ENCODE data around the gene KRTAP2-1. TPM values are rescaled to one million over a fixed set of nuclear protein-coding genes. Genes with fewer than 3 reads are reported as not detected.

KRTAP2-1 gene
- total and polyA plus RNA-seq, 2 of the 8 experiments (the other 6 are each of a cell fraction or from before 2014, with no cell fraction given): not detected

- Histone ChIP-seq H2BK120ac (replicated peaks; ENCODE audit: low read depth, low read length) (no peak overlapping the region), H3K23ac (ENCODE audit: insufficient read length) (no peak overlapping the region), H2BK12ac (ENCODE audit: low read depth, low read length) (no peak overlapping the region), H4K5ac (ENCODE audit: insufficient read length, low read depth, low read length) (no peak overlapping the region), H3K4me3 (ENCODE audit: extremely low read depth in 1 of 4, insufficient read depth in 2 of 4, low read depth in 3 of 4, low read length in 4 of 4) (no peak overlapping the region), H4K8ac (ENCODE audit: extremely low read depth, insufficient read depth, low read length) (no peak overlapping the region), H3K27me3 (replicated peaks in 1 of 4; ENCODE audit: control insufficient read depth in 3 of 4, extremely low read depth in 1 of 4, insufficient read depth in 3 of 4, low read length in 3 of 4) (no peaks in the 10 kb centered on the region), H2BK20ac (ENCODE audit: low read length) (no peak overlapping the region), H3K27ac (ENCODE audit: low read depth, low read length) (no peak overlapping the region), H3K9ac (replicated peaks in 1 of 4; ENCODE audit: extremely low read depth in 1 of 4, low read depth in 3 of 4, low read length in 3 of 4) (no peak overlapping the region), H3K9me3 (ENCODE audit: insufficient read depth in 2 of 2, low read depth in 1 of 2, low read length in 1 of 2) (no peaks in the 10 kb centered on the region), H3K4me1 (replicated peaks in 1 of 4; ENCODE audit: control insufficient read depth in 3 of 4, insufficient read depth in 4 of 4, low read length in 3 of 4) (no peaks in the 10 kb centered on the region), H3K79me2 (ENCODE audit: control insufficient read depth in 1 of 2, insufficient read depth in 2 of 2, low read length in 2 of 2) (no peaks in the 10 kb centered on the region), H2BK15ac (ENCODE audit: low read length) (no peak overlapping the region), H3K4me2 (ENCODE audit: insufficient read depth in 1 of 2, low read depth in 2 of 2, low read length in 2 of 2) (no peak overlapping the region), H3K23me2 (ENCODE audit: low read depth, low read length) (no peaks in the 10 kb centered on the region), H3K14ac (ENCODE audit: insufficient read length) (no peak overlapping the region), H2AFZ (ENCODE audit: low read length) (no peak overlapping the region), H3K79me1 (ENCODE audit: low read depth, low read length) (no peaks in the 10 kb centered on the region), H3K4ac (replicated peaks; ENCODE audit: insufficient read length, low read depth, low read length) (no peak overlapping the region), H2BK5ac (ENCODE audit: low read depth, low read length) (no peak overlapping the region), H3K56ac (replicated peaks; ENCODE audit: insufficient read length, low read depth, low read length) (no peak overlapping the region), H4K20me1 (replicated peaks in 1 of 2; ENCODE audit: control insufficient read depth in 1 of 2, insufficient read depth in 2 of 2, low read length in 2 of 2) (no peaks in the 10 kb centered on the region), H3K18ac (ENCODE audit: extremely low read depth, low read length) (no peak overlapping the region), H4K91ac (replicated peaks; ENCODE audit: insufficient read length, low read length) (no peak overlapping the region), H2AK5ac (ENCODE audit: low read depth, low read length) (no peak overlapping the region), H3K36me3 (ENCODE audit: control insufficient read depth in 2 of 4, insufficient read depth in 4 of 4, low read length in 3 of 4) (no peaks in the 10 kb centered on the region)
- no peak for TF ChIP-seq RAD21 (IDR thresholded peaks at IDR 0.05 in 1 of 2, conservative IDR thresholded peaks at IDR 0.05 in 1 of 2; ENCODE audit: low read depth in 2 of 2, low read length in 2 of 2)
- no peak for TF ChIP-seq SIRT6 (IDR thresholded peaks at IDR 0.05; ENCODE audit: low read length)
- DNase-seq (ENCODE audit: low read depth in 1 of 2, low spot score in 2 of 2): no peak
- FAIRE-seq: no peak
- ChIA-PET POLR2A (ENCODE audit: partially characterized antibody) (no interaction called here), CTCF (ENCODE audit: partially characterized antibody) (no interaction called here)
Measured at GRCh38 chr17:41076788-41077187, 29.7 kb upstream of the KRTAP2-1 start.

Data from H1 (cell line).